Measurements from ENCODE around the gene SLCO3A1. TPM values are rescaled to one million over a fixed set of nuclear protein-coding genes. Genes with fewer than 3 reads are reported as not detected.
A peak's percentile ranks its signal among the peaks of the same experiment; 100 is the strongest.

The SLCO3A1 gene
- total and polyA plus RNA-seq, 2 of the 8 experiments (the other 6 are each of a cell fraction or from before 2014, with no cell fraction given) = 15.1 to 20.4 TPM

DNA sequence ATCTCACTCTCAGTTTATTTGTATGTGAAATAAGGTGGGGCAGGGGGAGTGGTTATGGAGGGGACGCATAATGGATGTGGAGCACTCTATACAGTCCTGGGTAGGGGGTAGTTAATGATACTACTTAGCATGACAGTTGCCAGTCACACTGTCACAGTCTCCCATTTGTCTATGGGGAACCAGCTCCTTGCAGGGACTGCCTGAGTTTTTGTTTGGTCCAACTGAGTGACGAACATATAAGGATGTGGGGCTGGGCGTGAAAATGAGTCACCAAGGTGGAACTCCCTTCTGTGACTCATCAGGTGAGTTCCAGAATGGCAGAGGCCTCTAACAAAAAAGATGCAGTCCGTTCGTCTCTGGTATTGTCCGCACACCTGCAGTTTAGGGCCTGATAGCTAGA lies 304.9 kb downstream of the SLCO3A1 start:
- FAIRE-seq (peak; percentile 86), DNase-seq (ENCODE audit: low read depth in 1 of 2, low spot score in 2 of 2) (peak in 1 of 2 experiments; percentile 43)
- Histone ChIP-seq H2BK12ac (ENCODE audit: low read depth, low read length) (no peak overlapping the region), H3K23ac (ENCODE audit: insufficient read length) (no peak overlapping the region), H4K91ac (replicated peaks; ENCODE audit: insufficient read length, low read length) (no peak overlapping the region), H3K14ac (ENCODE audit: insufficient read length) (no peak overlapping the region), H3K27me3 (replicated peaks in 1 of 4; ENCODE audit: control insufficient read depth in 3 of 4, extremely low read depth in 1 of 4, insufficient read depth in 3 of 4, low read length in 3 of 4) (no peaks in the 10 kb centered on the region), H3K79me1 (ENCODE audit: low read depth, low read length) (no peaks in the 10 kb centered on the region), H4K20me1 (replicated peaks in 1 of 2; ENCODE audit: control insufficient read depth in 1 of 2, insufficient read depth in 2 of 2, low read length in 2 of 2) (no peaks in the 10 kb centered on the region), H3K4ac (replicated peaks; ENCODE audit: insufficient read length, low read depth, low read length) (no peak overlapping the region), H2BK15ac (ENCODE audit: low read length) (no peak overlapping the region), H2AFZ (ENCODE audit: low read length) (no peak overlapping the region), H3K4me2 (ENCODE audit: insufficient read depth in 1 of 2, low read depth in 2 of 2, low read length in 2 of 2) (peak overlapping the region in 1 of 2 experiments; percentile 10; a peak in 2 of 4 replicates), H3K4me3 (ENCODE audit: extremely low read depth in 1 of 4, insufficient read depth in 2 of 4, low read depth in 3 of 4, low read length in 4 of 4) (no peak overlapping the region), H3K23me2 (ENCODE audit: low read depth, low read length) (no peaks in the 10 kb centered on the region; the same call in 1 of the 2 replicates), H4K8ac (ENCODE audit: extremely low read depth, insufficient read depth, low read length) (no peak overlapping the region), H3K4me1 (replicated peaks in 1 of 4; ENCODE audit: control insufficient read depth in 3 of 4, insufficient read depth in 4 of 4, low read length in 3 of 4) (peaks cover 8 to 28% (median 26%) of the 10 kb centered on the region in 4 experiments), H3K79me2 (ENCODE audit: control insufficient read depth in 1 of 2, insufficient read depth in 2 of 2, low read length in 2 of 2) (no peaks in the 10 kb centered on the region), H3K56ac (replicated peaks; ENCODE audit: insufficient read length, low read depth, low read length) (no peak overlapping the region), H2AK5ac (ENCODE audit: low read depth, low read length) (no peak overlapping the region), H2BK20ac (ENCODE audit: low read length) (peak overlapping the region; percentile 26; the same call in 1 of the 2 replicates), H3K36me3 (ENCODE audit: control insufficient read depth in 2 of 4, insufficient read depth in 4 of 4, low read length in 3 of 4) (no peaks in the 10 kb centered on the region), H3K9me3 (ENCODE audit: insufficient read depth in 2 of 2, low read depth in 1 of 2, low read length in 1 of 2) (no peaks in the 10 kb centered on the region), H3K27ac (ENCODE audit: low read depth, low read length) (no peak overlapping the region), H2BK5ac (ENCODE audit: low read depth, low read length) (no peak overlapping the region), H3K9ac (replicated peaks in 1 of 4; ENCODE audit: extremely low read depth in 1 of 4, low read depth in 3 of 4, low read length in 3 of 4) (no peak overlapping the region; a peak in 1 of 7 replicates), H2BK120ac (replicated peaks; ENCODE audit: low read depth, low read length) (no peak overlapping the region), H4K5ac (ENCODE audit: insufficient read length, low read depth, low read length) (no peak overlapping the region), H3K18ac (ENCODE audit: extremely low read depth, low read length) (no peak overlapping the region)
- TF ChIP-seq TBP (IDR thresholded peaks at IDR 0.05; ENCODE audit: low read depth, low read length) (no peak), JUND (IDR thresholded peaks at IDR 0.05; ENCODE audit: low read length) (peak; percentile 89)
- ChIA-PET POLR2A (ENCODE audit: partially characterized antibody) (interaction anchor here (0.9 to 2.2 kb wide), 4 partner anchors 12 to 54 kb away, joined by 3 to 4 read pairs (median 4); no protein-coding TSS in a partner anchor), CTCF (ENCODE audit: partially characterized antibody) (interaction anchor here (1.0 to 2.0 kb wide), 7 partner anchors 10 to 60 kb away, joined by 3 to 8 read pairs (median 4); no protein-coding TSS in a partner anchor)
- 43% methylated on average over 6 of the region's 6 CpGs; no CpG with 5 or more reads in 1 of the 2 experiments for WGBS, 2 experiments (ENCODE audit: extremely low coverage in 1 of 2, insufficient coverage in 1 of 2, insufficient read length in 1 of 2, insufficient replicate concordance in 2 of 2, low coverage in 1 of 2, low lambda C conversion rate in 2 of 2, missing lambda C conversion rate in 1 of 2)
